WTC11 (cell line): Measurements from ENCODE around the gene SLC12A9. TPM values are rescaled to one million over a fixed set of nuclear protein-coding genes. Genes with fewer than 3 reads are reported as not detected.

ENCODE experiments used
- ATAC-seq: fragments of 200-7000 bp; cut with Tn5 transposase; 2 replicates; pipeline ENCODE4 v1.10.0; 2021; ENCODE audit warnings: mild to moderate bottlenecking, moderate library complexity
- CTCF ChIA-PET: fragments of 300-600 bp; sonication (Branson Sonifier 250); formaldehyde crosslinking; loops from one replicate; lab custom pipeline; 2021; ENCODE audit warnings: antibody characterized with exemption; lab: Charles Lee
- POLR2A ChIA-PET: fragments of 350-600 bp; sonication (Branson Sonifier 250); formaldehyde crosslinking; loops from one replicate; lab custom pipeline; 2021; ENCODE audit warnings: antibody characterized with exemption; lab: Charles Lee
- DNase-seq: peaks from one replicate; pipeline ENCODE4 v3.0.0; 2021; ENCODE audit warnings: low spot score
- H3K27ac Mint-ChIP-seq: 2 replicates; pipeline ENCODE4 v1.8.0; 2021; ENCODE audit warnings: mixed read lengths
- H3K27me3 Mint-ChIP-seq: 2 replicates; pipeline ENCODE4 v1.8.0; 2021; ENCODE audit warnings: low read depth, mild to moderate bottlenecking, moderate library complexity, mixed read lengths
- H3K36me3 Mint-ChIP-seq: 2 replicates; pipeline ENCODE4 v1.8.0; 2021; ENCODE audit warnings: mixed read lengths
- H3K4me1 Mint-ChIP-seq: 2 replicates; pipeline ENCODE4 v1.8.0; 2022; ENCODE audit warnings: mixed read lengths
- H3K4me3 Mint-ChIP-seq: 2 replicates; pipeline ENCODE4 v1.8.0; 2021; ENCODE audit warnings: mild to moderate bottlenecking, moderate library complexity, mixed read lengths
- H3K9me3 Mint-ChIP-seq: 2 replicates; pipeline ENCODE4 v1.8.0; 2021; ENCODE audit warnings: mixed read lengths
- CREB1 ChIP-seq: sonication (generic); formaldehyde crosslinking; IDR thresholded peaks from 2 replicates; pipeline ENCODE4 v1.8.0; 2023; ENCODE audit warnings: mild to moderate bottlenecking, missing genetic modification reagents
- CTCF ChIP-seq: fragments of 200-600 bp; IDR thresholded peaks from 2 replicates; pipeline ENCODE4 v1.8.0; 2022; ENCODE audit warnings: antibody characterized with exemption
- E2F1 ChIP-seq: sonication (generic); formaldehyde crosslinking; IDR thresholded peaks from 2 replicates; pipeline ENCODE4 v1.8.0; 2022; ENCODE audit warnings: mild to moderate bottlenecking, missing genetic modification reagents
- E2F5 ChIP-seq: sonication (generic); formaldehyde crosslinking; IDR thresholded peaks from 2 replicates; pipeline ENCODE4 v1.8.1; 2022; ENCODE audit warnings: mild to moderate bottlenecking, moderate library complexity, missing genetic modification reagents
- EMX1 ChIP-seq: fragments of 250-450 bp; sonication (Bioruptor Pico); IDR thresholded peaks from 2 replicates; pipeline ENCODE4 v1.8.0; 2021; ENCODE audit warnings: mild to moderate bottlenecking
- FOXP4 ChIP-seq: sonication (generic); formaldehyde crosslinking; IDR thresholded peaks from 2 replicates; pipeline ENCODE4 v1.8.0; 2022; ENCODE audit warnings: mild to moderate bottlenecking, missing genetic modification reagents
- MXD4 ChIP-seq: fragments of 250-450 bp; sonication (Bioruptor Pico); IDR thresholded peaks from 2 replicates; pipeline ENCODE4 v1.8.0; 2021; ENCODE audit warnings: mild to moderate bottlenecking, moderate library complexity, borderline replicate concordance
- NR2C2 ChIP-seq: sonication (generic); formaldehyde crosslinking; IDR thresholded peaks from 2 replicates; pipeline ENCODE4 v1.8.0; 2022; ENCODE audit warnings: mild to moderate bottlenecking, missing genetic modification reagents
- PRDM15 ChIP-seq: sonication (generic); formaldehyde crosslinking; IDR thresholded peaks from 2 replicates; pipeline ENCODE4 v1.8.0; 2022; ENCODE audit warnings: missing genetic modification reagents
- SP1 ChIP-seq: sonication (generic); formaldehyde crosslinking; conservative IDR thresholded peaks from 2 replicates; pipeline ENCODE4 v1.8.1; 2022; ENCODE audit warnings: missing genetic modification reagents
- TP53 ChIP-seq: sonication (generic); formaldehyde crosslinking; IDR thresholded peaks from 2 replicates; pipeline ENCODE4 v1.8.1; 2023; ENCODE audit warnings: mild to moderate bottlenecking, missing genetic modification reagents
- total RNA-seq: library from RNA; stranded (reverse); gene quantifications from 3 replicates; pipeline ENCODE4 v1.2.3, GENCODE V29; 2021

The SLC12A9 gene
- total RNA-seq, 1 experiment from 2014 or later, result 39.3 TPM

GRCh38 chr7:100865938-100866728, 13.6 kb downstream of the SLC12A9 start:
- ChIA-PET POLR2A (interaction anchor here (1.0 to 2.1 kb wide), 4 partner anchors 9 to 38 kb away, joined by 3 to 7 read pairs (median 5); partner anchors contain the start of genes EPHB4, SLC12A9, SRRT and UFSP1), CTCF (interaction anchor here (0.5 to 1.0 kb wide), 4 partner anchors 13 to 193 kb away, joined by 3 to 4 read pairs (median 3); partner anchors contain the start of genes POP7, SLC12A9 and UFSP1)
- peak overlapping the region; percentile 92 for H3K4me3 Mint-ChIP-seq

More at GRCh38 chr7:100865938-100866728, 13.6 kb downstream of the SLC12A9 start:
- no peak for DNase-seq
- TF ChIP-seq CTCF (no peak), MXD4 (CRISPR knock-in tag) (no peak), CREB1 (CRISPR knock-in tag) (no peak), E2F5 (CRISPR knock-in tag) (no peak), FOXP4 (CRISPR knock-in tag) (no peak), NR2C2 (CRISPR knock-in tag) (no peak), SP1 (CRISPR knock-in tag) (no peak), E2F1 (CRISPR knock-in tag) (no peak), EMX1 (CRISPR knock-in tag) (no peak), PRDM15 (no peak), TP53 (CRISPR knock-in tag) (no peak)
- Mint-ChIP-seq H3K27me3 (no peaks in the 10 kb centered on the region), H3K9me3 (no peaks in the 10 kb centered on the region), H3K4me1 (peaks cover 8% of the 10 kb centered on the region), H3K36me3 (peaks cover 23% of the 10 kb centered on the region), H3K27ac (no peak overlapping the region)
- peak; percentile 8 for ATAC-seq
